Loucy (cell line): ENCODE results near the gene TEX35.

Experiments
- H2AFZ ChIP-seq: fragments of 200-600 bp; sonication (generic); 2 replicates; pipeline ENCODE4 v1.6.0; 2016; ENCODE audit warnings: antibody characterized with exemption, mild to moderate bottlenecking, low read length, moderate library complexity
- H3F3A ChIP-seq: fragments of 200-600 bp; 2 replicates; pipeline ENCODE4 v1.6.0; 2016; ENCODE audit warnings: antibody characterized with exemption, low read depth, mild to moderate bottlenecking
- H3K27me3 ChIP-seq: fragments of 200-600 bp; sonication (generic); 2 replicates; pipeline ENCODE4 v1.6.1; 2014; ENCODE audit warnings: low read length, mild to moderate bottlenecking; ENCODE audit not compliant: insufficient read depth, poor library complexity, severe bottlenecking
- H3K36me3 ChIP-seq: fragments of 200-600 bp; sonication (generic); 2 replicates; pipeline ENCODE4 v1.6.1; 2016; ENCODE audit warnings: low read length; ENCODE audit not compliant: insufficient read depth
- H3K4me1 ChIP-seq: fragments of 200-600 bp; sonication (generic); 2 replicates; pipeline ENCODE4 v1.5.1; 2014; ENCODE audit warnings: low read length, mild to moderate bottlenecking; ENCODE audit not compliant: insufficient read depth, poor library complexity, severe bottlenecking
- H3K4me2 ChIP-seq: fragments of 200-600 bp; sonication (generic); 2 replicates; pipeline ENCODE4 v1.6.0; 2014; ENCODE audit warnings: antibody characterized with exemption, low read length, low read depth, mild to moderate bottlenecking; ENCODE audit not compliant: poor library complexity, severe bottlenecking
- H3K4me3 ChIP-seq: fragments of 200-600 bp; sonication (generic); 2 replicates; pipeline ENCODE4 v1.5.1; 2014; ENCODE audit warnings: low read length, mild to moderate bottlenecking, mixed read lengths; ENCODE audit not compliant: poor library complexity, severe bottlenecking
- H3K79me2 ChIP-seq: fragments of 200-600 bp; sonication (generic); 2 replicates; pipeline ENCODE4 v1.6.1; 2014; ENCODE audit warnings: low read length; ENCODE audit not compliant: insufficient read depth
- H3K9ac ChIP-seq: fragments of 200-600 bp; sonication (generic); 2 replicates; pipeline ENCODE4 v1.6.0; 2014; ENCODE audit warnings: mild to moderate bottlenecking, low read depth, low read length, moderate library complexity; ENCODE audit not compliant: poor library complexity, severe bottlenecking
- H3K9me2 ChIP-seq: fragments of 200-600 bp; sonication (generic); replicated peaks from 2 replicates; pipeline ENCODE4 v1.6.1; 2016; ENCODE audit warnings: low read depth, low read length, mixed read lengths
- H3K9me3 ChIP-seq: fragments of 200-600 bp; sonication (generic); 2 replicates; pipeline ENCODE4 v1.6.1; 2014; ENCODE audit warnings: mild to moderate bottlenecking, antibody characterized with exemption, low read length, low read depth; ENCODE audit not compliant: insufficient read depth
- H4K20me1 ChIP-seq: fragments of 200-600 bp; sonication (generic); 2 replicates; pipeline ENCODE4 v1.6.0; 2014; ENCODE audit warnings: antibody characterized with exemption, low read length, mild to moderate bottlenecking; ENCODE audit not compliant: insufficient read depth, poor library complexity, severe bottlenecking
- CTCF ChIP-seq: fragments of 200-600 bp; sonication (generic); conservative IDR thresholded peaks from 2 replicates; pipeline ENCODE4 v1.5.1; 2014; ENCODE audit warnings: mild to moderate bottlenecking, antibody characterized with exemption, low read length
- EZH2phosphoT487 ChIP-seq: fragments of 200-600 bp; IDR thresholded peaks from 2 replicates; pipeline ENCODE4 v1.6.1; 2018; ENCODE audit warnings: antibody characterized with exemption, mild to moderate bottlenecking, moderate library complexity, borderline replicate concordance

TEX35 gene

DNA sequence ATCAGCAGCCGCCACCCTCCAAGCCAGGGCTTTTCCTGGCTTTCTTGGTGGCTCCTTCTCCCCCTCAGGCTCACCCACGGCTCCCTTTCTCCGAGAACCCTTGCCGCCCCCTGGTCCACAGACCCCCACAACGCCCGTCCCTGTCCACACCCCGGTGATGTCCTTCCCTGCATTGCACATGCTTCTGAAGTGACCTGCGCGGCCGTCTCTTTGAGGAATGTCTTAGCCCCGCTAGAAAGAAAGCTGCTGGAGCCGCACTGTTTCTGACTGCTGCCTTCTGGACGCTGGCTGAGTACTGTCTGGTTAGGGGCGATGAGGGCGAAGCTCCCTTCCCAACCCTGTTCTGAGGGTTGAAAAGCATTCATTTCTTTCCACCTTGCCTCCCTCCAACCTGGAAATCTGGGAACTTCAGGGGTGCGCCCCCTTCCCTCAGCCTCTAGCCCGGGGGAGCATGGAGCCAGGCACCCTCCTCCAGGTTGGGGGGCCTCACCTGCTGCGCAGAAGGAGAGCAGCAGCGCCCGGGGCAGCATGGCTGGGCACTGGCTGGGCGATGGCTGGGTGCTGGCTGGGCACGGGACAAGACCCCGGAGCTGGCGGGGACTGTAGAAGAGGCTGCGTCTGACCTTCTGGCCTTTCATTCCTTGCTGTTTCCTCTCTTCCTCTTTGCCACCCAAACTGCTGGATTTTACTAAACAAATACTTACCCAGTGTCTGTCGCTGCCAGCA, 16.3 kb upstream of the TEX35 start, which contains the start of gene CLEC20A:
Gene CLEC20A (minus strand): TSS at position 555 of the 726 bp plus-strand sequence. CDS start 25 bp downstream, at position 530.
- H3K9me3 ChIP-seq: no peaks in the 10 kb centered on the region
- no peak within 1 kb of the TSS for H3K4me2 ChIP-seq
- H3K36me3 ChIP-seq: no peaks in the 10 kb centered on the region
- no peak within 1 kb of the TSS for H3K4me3 ChIP-seq
- no peaks in the 10 kb centered on the region for H3K9me2 ChIP-seq
- H3K27me3 ChIP-seq: no peaks in the 10 kb centered on the region
- no peaks in the 10 kb centered on the region for H3F3A ChIP-seq
- H2AFZ ChIP-seq: no peak within 1 kb of the TSS
- no peaks in the 10 kb centered on the region for H3K4me1 ChIP-seq
- no peak for TF ChIP-seq EZH2phosphoT487
- TF ChIP-seq CTCF: no peak
- no peak within 1 kb of the TSS for H3K9ac ChIP-seq
- H3K79me2 ChIP-seq: no peaks in the 10 kb centered on the region
- H4K20me1 ChIP-seq: no peaks in the 10 kb centered on the region

DNA sequence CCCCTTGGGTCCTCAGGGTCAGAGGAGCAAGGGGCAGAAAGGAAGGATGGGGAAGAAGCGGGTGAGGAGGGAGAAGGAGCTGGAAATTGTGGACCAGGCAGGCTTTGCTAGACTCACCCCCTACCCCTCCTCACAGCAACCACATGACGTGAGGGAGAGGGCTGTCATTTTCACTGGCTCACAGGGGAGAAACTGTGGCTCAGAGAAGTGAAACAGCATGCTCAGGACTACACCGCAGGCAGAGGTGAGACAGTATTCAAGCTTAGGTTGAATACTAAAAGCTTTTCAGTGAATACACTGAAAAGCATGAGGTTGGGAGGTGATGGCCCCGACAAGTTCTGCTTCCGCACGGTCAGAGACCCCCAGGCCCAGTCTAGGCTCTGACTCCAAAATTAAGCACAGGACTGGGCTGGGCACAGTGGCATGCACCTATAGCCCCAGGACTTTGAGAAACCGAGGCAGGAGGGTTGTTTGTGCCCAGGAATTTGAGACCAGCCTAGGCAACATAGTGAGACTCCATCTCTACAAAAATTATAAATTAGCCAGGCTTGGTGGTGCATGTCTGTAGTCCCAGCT, 14.9 kb upstream of the TEX35 start:
- TF ChIP-seq EZH2phosphoT487: no peak
- no peak for TF ChIP-seq CTCF
- Histone ChIP-seq H3K9me3 (no peaks in the 10 kb centered on the region), H3K9me2 (no peaks in the 10 kb centered on the region), H3F3A (no peaks in the 10 kb centered on the region), H3K36me3 (no peaks in the 10 kb centered on the region), H3K9ac (no peak overlapping the region), H3K27me3 (no peaks in the 10 kb centered on the region), H3K4me2 (no peak overlapping the region), H4K20me1 (no peaks in the 10 kb centered on the region), H2AFZ (no peak overlapping the region), H3K4me1 (no peaks in the 10 kb centered on the region), H3K4me3 (no peak overlapping the region), H3K79me2 (no peaks in the 10 kb centered on the region)

GRCh38 chr1:178498896-178499675, 13.8 kb upstream of the TEX35 start:
- no peaks in the 10 kb centered on the region for H3K9me2 ChIP-seq
- TF ChIP-seq CTCF (no peak), EZH2phosphoT487 (no peak)
- H3K27me3 ChIP-seq: no peaks in the 10 kb centered on the region
- no peaks in the 10 kb centered on the region for H4K20me1 ChIP-seq
- H3K79me2 ChIP-seq: no peaks in the 10 kb centered on the region
- no peak overlapping the region for H3K4me2 ChIP-seq
- no peaks in the 10 kb centered on the region for H3K4me1 ChIP-seq
- H2AFZ ChIP-seq: no peak overlapping the region
- no peaks in the 10 kb centered on the region for H3F3A ChIP-seq
- no peaks in the 10 kb centered on the region for H3K9me3 ChIP-seq
- H3K36me3 ChIP-seq: no peaks in the 10 kb centered on the region
- H3K4me3 ChIP-seq: no peak overlapping the region
- no peak overlapping the region for H3K9ac ChIP-seq
